ENCODE results near the gene ATP1A4. TPM values are rescaled to one million over a fixed set of nuclear protein-coding genes. Genes with fewer than 3 reads are reported as not detected.

ATP1A4 gene
- total RNA-seq, 1 experiment from 2014 or later: not detected

- H3K4me3 ChIP-seq (ENCODE audit: low read depth in 2 of 2, low read length in 2 of 2): no peak overlapping the region
- intact Hi-C loops (cut with micrococcal nuclease; ENCODE audit: unreplicated experiment): loop anchor here (10.0 kb wide), 1 partner anchor 1972 kb away; no protein-coding TSS in a partner anchor
- ATAC-seq (no peak), DNase-seq (ENCODE audit: low read depth, low spot score) (no peak)
- H3K27me3 ChIP-seq (ENCODE audit: control insufficient read depth, insufficient read depth, low read length): no peaks in the 10 kb centered on the region
- H3K9me3 ChIP-seq (ENCODE audit: control insufficient read depth, insufficient read depth, low read depth, low read length): no peaks in the 10 kb centered on the region
- BruUV-seq (replicated peaks): no TSS peak
- H3K27ac ChIP-seq (ENCODE audit: low read length): no peak overlapping the region
- CTCF ChIA-PET: no interaction called here
- H3K36me3 ChIP-seq (ENCODE audit: control insufficient read depth, insufficient read depth, low read length): peaks cover 40% of the 10 kb centered on the region
- TF ChIP-seq TCF7L2 (IDR thresholded peaks at IDR 0.05; ENCODE audit: low read depth, low read length) (no peak), CTCF (IDR thresholded peaks at IDR 0.05) (no peak), SIN3A (IDR thresholded peaks at IDR 0.05; ENCODE audit: borderline replicate concordance, insufficient read depth, low read depth, low read length) (no peak)
- POLR2A ChIA-PET: no interaction called here
- in situ Hi-C loops (cut with HindIII; ENCODE audit: low pct_unique_long_range_greater_than_20kb, low sequenced_read_pairs): no loop called here
- H3K4me1 ChIP-seq (ENCODE audit: control insufficient read depth, insufficient read depth, low read length): no peaks in the 10 kb centered on the region
Measured at GRCh38 chr1:160222546-160222945, 71.1 kb downstream of the ATP1A4 start.

GRCh38 chr1:160224606-160225005 is 73.2 kb downstream of the ATP1A4 start:
- Histone ChIP-seq H3K36me3 (ENCODE audit: control insufficient read depth, insufficient read depth, low read length) (peaks cover 43% of the 10 kb centered on the region), H3K9me3 (ENCODE audit: control insufficient read depth, insufficient read depth, low read depth, low read length) (no peaks in the 10 kb centered on the region), H3K27me3 (ENCODE audit: control insufficient read depth, insufficient read depth, low read length) (no peaks in the 10 kb centered on the region), H3K4me1 (ENCODE audit: control insufficient read depth, insufficient read depth, low read length) (no peaks in the 10 kb centered on the region), H3K27ac (ENCODE audit: low read length) (no peak overlapping the region), H3K4me3 (ENCODE audit: low read depth in 2 of 2, low read length in 2 of 2) (no peak overlapping the region)
- in situ Hi-C loops (cut with HindIII; ENCODE audit: low pct_unique_long_range_greater_than_20kb, low sequenced_read_pairs) (no loop called here), intact Hi-C loops (cut with micrococcal nuclease; ENCODE audit: unreplicated experiment) (loop anchor here (10.0 kb wide), 1 partner anchor 1970 kb away; no protein-coding TSS in a partner anchor)
- ATAC-seq (no peak), DNase-seq (ENCODE audit: low read depth, low spot score) (no peak)
- ChIA-PET CTCF (no interaction called here), POLR2A (no interaction called here)
- TF ChIP-seq POLR2AphosphoS5 (IDR thresholded peaks at IDR 0.05; ENCODE audit: low read depth, low read length): no peak
- no TSS peak for BruUV-seq (replicated peaks)

- Histone ChIP-seq H3K4me1 (ENCODE audit: control insufficient read depth, insufficient read depth, low read length) (no peaks in the 10 kb centered on the region), H3K9me3 (ENCODE audit: control insufficient read depth, insufficient read depth, low read depth, low read length) (no peaks in the 10 kb centered on the region), H3K4me3 (ENCODE audit: low read depth in 2 of 2, low read length in 2 of 2) (no peak overlapping the region), H3K36me3 (ENCODE audit: control insufficient read depth, insufficient read depth, low read length) (peaks cover 45% of the 10 kb centered on the region), H3K27me3 (ENCODE audit: control insufficient read depth, insufficient read depth, low read length) (no peaks in the 10 kb centered on the region), H3K27ac (ENCODE audit: low read length) (no peak overlapping the region)
- ATAC-seq (no peak), DNase-seq (ENCODE audit: low read depth, low spot score) (no peak)
- no peak for TF ChIP-seq TCF7L2 (IDR thresholded peaks at IDR 0.05; ENCODE audit: low read depth, low read length)
- TF ChIP-seq POLR2AphosphoS5 (IDR thresholded peaks at IDR 0.05; ENCODE audit: low read depth, low read length): no peak
- no peak for TF ChIP-seq CTCF (IDR thresholded peaks at IDR 0.05)
- TF ChIP-seq, protein P1, sequence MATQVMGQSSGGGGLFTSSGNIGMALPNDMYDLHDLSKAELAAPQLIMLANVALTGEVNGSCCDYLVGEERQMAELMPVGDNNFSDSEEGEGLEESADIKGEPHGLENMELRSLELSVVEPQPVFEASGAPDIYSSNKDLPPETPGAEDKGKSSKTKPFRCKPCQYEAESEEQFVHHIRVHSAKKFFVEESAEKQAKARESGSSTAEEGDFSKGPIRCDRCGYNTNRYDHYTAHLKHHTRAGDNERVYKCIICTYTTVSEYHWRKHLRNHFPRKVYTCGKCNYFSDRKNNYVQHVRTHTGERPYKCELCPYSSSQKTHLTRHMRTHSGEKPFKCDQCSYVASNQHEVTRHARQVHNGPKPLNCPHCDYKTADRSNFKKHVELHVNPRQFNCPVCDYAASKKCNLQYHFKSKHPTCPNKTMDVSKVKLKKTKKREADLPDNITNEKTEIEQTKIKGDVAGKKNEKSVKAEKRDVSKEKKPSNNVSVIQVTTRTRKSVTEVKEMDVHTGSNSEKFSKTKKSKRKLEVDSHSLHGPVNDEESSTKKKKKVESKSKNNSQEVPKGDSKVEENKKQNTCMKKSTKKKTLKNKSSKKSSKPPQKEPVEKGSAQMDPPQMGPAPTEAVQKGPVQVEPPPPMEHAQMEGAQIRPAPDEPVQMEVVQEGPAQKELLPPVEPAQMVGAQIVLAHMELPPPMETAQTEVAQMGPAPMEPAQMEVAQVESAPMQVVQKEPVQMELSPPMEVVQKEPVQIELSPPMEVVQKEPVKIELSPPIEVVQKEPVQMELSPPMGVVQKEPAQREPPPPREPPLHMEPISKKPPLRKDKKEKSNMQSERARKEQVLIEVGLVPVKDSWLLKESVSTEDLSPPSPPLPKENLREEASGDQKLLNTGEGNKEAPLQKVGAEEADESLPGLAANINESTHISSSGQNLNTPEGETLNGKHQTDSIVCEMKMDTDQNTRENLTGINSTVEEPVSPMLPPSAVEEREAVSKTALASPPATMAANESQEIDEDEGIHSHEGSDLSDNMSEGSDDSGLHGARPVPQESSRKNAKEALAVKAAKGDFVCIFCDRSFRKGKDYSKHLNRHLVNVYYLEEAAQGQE (IDR thresholded peaks at IDR 0.05; ENCODE audit: insufficient read depth in 1 of 2, low read depth in 2 of 2, low read length in 1 of 2): no peak
- TF ChIP-seq SIN3A (IDR thresholded peaks at IDR 0.05; ENCODE audit: borderline replicate concordance, insufficient read depth, low read depth, low read length): no peak
- ChIA-PET CTCF (no interaction called here), POLR2A (no interaction called here)
- BruUV-seq (replicated peaks): no TSS peak
- in situ Hi-C loops (cut with HindIII; ENCODE audit: low pct_unique_long_range_greater_than_20kb, low sequenced_read_pairs): no loop called here
- intact Hi-C loops (cut with micrococcal nuclease; ENCODE audit: unreplicated experiment): loop anchor here (10.0 kb wide), 1 partner anchor 1969 kb away; no protein-coding TSS in a partner anchor
Measured at GRCh38 chr1:160225345-160225744, 73.9 kb downstream of the ATP1A4 start.

Data from Panc1 (cell line).